ENCODE data around the gene SPDYE2. TPM values are rescaled to one million over a fixed set of nuclear protein-coding genes. Genes with fewer than 3 reads are reported as not detected.
"Not testable (repeated sequence)": the region's sequence is repeated elsewhere in the genome, so short reads cannot be mapped to it uniquely, and the experiment has no call there.

SPDYE2 gene
- total RNA-seq, 2 experiments from 2014 or later = 0.23 TPM; not detected in 1

DNA sequence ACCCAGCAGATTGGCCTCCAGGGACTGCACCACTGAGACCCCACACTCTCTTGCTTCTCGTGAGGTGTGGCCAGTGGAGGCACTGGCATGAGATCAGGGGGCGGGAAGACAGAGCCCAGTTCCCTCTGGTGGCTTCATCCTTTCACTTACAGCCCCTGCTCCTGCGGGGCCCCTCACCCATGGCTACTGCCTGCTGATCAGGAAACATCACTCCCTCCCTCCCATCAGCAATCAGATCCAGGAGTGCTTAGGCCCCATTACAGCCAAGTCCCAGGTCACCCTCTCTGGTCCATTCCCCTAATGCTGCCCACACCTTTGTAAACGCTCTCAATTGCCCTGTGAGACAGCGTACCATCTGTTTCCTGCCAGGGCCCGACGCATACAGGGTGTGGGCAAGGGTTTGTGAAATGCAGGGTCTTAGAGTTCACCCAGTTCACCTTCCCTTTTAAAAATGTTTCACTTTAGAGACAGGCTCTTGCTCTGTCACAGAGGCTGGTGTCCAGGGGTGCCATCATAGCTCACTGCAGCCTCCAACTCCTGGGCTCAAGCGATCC is 15.9 kb upstream of the SPDYE2 start:
- POLR2A ChIA-PET, CTCF ChIA-PET: not testable (repeated sequence)

DNA sequence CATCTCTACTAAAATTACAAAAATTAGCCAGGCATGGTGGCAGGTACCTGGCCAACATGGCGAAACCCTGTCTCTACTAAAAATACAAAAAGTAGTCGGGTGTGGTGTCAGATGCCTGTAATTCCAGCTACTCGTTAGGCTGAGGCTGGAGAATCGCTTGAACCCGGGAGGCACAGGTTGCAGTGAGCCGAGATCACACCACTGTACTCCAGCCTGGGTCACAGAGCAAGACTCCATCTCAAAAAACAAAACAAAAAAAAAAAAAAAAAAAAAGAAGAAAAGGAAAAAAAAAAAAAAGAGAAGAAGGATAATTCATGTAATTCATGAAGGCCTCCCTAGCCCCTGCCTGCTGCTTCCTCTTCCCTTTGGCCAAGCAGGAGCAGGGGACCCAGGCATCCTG is 10.4 kb upstream of the SPDYE2 start:
- POLR2A ChIA-PET, CTCF ChIA-PET: not testable (repeated sequence)

DNA sequence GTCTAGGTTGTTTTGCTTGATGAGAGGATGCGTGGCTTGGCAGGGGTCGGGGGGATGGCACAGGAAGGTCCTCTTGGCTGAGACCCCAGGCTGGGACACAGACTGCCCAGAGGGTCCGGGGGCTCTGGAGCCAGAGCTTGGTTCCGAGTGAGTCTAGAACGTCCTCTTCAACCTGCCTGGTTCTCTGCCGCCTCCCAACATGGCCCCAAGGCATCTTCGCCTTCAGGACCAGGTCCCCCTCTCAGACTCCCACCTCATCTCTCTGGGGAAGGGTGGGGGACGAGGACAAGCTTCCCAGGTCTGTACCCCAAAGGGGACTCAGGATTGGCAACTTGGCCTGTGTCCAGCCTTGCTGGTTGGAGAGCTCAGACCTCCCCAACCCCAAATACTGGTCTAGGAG is 8.9 kb upstream of the SPDYE2 start:
- POLR2A ChIA-PET, CTCF ChIA-PET: not testable (repeated sequence)

DNA sequence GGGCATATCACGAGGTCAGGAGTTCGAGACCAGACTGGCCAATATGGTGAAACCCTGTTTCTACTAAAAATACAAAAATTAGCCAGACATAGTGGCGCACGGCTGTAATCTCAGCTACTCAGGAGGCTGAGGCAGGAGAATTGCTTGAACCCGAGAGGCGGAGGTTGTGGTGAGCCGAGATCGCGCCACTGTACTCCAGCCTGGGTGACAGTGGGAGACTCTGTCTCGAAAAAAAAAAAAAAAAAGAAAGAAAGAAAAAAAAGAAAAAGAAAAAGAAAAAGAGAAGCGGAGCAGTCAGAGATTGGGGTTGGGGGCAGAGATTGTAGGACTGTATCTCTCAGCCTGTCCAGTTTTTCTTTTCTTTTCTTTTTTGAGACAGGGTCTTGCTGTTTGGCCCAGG is 8.3 kb upstream of the SPDYE2 start:
- POLR2A ChIA-PET, CTCF ChIA-PET: not testable (repeated sequence)

DNA sequence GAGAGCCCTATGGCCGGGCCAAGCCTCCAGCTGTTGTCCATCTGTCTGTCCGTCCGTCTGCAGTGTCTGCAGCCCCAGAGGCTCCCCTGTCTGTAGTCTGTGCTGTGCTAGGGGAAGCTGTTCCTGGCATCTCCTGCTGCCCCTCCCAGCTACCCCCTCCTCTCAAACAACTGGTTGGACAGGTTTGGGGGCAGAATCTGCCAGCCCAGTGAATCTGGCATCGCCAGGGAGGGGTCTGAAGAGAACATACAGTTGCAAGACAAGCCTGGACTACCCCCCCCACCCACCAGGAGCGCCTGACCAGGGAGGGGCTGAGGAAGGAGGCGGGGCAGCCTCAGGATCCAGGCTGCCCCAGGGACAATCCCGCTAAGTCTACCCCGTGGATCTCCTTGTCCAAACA is 7.4 kb upstream of the SPDYE2 start, which contains the start of gene UPK3BL2:
Gene UPK3BL2, minus strand, starts transcription at position 101 of the 400 bp plus-strand sequence. Its CDS starts 60 bp downstream, at position 41.
- POLR2A ChIA-PET, CTCF ChIA-PET: not testable (repeated sequence)

DNA sequence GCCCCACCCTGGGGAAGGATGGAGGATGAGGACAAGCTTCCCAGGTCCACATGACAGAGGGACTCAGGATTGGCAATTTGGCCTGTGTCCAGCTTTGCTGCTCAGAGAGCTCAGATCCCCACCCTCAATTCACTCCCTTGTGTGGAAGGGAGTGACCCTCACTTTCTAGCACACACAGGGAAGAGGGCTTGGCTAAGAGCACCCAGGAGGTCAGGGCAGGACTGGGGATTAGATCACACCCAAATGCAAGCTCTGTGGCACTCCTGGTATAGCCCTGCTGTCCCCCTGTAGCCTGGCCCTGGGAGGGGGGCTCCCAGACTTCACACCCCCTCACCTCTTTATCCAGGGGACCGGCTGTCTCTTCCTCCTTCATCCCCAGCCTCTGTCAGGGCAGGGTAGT is 6.7 kb upstream of the SPDYE2 start:
- POLR2A ChIA-PET, CTCF ChIA-PET: not testable (repeated sequence)

DNA sequence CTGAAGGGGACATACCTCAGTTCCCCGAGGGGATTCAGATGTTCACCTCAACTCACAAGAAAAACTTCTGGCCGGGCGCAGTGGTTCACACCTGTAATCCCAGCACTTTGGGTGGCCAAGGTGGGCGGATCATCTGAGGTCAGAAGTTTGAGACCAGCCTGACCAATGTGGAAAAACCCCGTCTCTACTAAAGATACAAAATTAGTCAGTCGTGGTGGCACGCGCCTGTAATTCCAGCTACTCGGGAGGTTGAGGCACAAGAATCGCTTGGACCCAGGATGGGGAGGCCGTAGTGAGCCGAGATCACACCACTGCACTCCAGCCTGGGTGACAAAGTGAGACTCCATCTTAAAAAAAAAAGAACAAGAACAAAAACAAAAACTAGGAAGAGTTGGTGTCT is 5.7 kb upstream of the SPDYE2 start:
- POLR2A ChIA-PET, CTCF ChIA-PET: not testable (repeated sequence)

DNA sequence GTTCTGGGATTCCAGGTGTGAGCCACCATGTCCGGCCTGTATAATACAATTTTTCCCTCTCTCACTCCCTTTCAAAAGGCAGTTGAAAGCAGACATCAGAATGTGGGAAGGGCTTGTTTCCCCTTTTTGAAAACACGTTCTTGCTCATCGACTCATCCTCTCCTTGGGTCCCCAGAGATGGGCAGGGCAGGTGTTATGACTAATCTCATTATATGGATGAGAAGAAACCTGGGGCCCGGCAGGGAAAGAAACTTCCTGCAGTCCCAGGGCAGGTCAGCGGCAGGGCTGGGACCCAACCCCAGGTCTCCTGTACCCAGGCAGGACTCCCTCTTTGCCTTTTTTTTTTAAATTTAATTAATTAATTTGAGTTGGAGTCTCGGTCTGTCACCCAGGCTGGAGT is 4.7 kb upstream of the SPDYE2 start:
- CTCF ChIA-PET, POLR2A ChIA-PET: not testable (repeated sequence)

DNA sequence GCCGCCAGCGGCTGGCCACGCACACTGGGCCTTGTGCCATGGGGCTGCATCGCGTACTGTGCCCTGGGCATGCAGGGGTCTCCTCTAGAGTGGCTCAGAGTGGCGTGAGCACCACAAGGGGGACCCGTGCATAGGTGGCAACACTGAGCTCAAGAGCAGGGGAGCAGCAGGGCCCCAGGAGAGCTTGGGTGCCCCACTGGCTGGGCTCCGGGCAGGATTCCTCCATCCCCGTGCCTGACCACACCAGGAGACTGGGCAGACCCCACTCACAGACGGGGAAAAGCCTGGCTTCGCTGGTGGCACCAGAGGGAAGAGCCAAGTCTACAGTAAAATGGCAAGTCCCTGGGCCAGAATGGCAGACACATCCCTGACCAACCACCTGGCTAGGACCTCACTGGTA is 17.6 kb downstream of the SPDYE2 start:
- CTCF ChIA-PET, POLR2A ChIA-PET: not testable (repeated sequence)

DNA sequence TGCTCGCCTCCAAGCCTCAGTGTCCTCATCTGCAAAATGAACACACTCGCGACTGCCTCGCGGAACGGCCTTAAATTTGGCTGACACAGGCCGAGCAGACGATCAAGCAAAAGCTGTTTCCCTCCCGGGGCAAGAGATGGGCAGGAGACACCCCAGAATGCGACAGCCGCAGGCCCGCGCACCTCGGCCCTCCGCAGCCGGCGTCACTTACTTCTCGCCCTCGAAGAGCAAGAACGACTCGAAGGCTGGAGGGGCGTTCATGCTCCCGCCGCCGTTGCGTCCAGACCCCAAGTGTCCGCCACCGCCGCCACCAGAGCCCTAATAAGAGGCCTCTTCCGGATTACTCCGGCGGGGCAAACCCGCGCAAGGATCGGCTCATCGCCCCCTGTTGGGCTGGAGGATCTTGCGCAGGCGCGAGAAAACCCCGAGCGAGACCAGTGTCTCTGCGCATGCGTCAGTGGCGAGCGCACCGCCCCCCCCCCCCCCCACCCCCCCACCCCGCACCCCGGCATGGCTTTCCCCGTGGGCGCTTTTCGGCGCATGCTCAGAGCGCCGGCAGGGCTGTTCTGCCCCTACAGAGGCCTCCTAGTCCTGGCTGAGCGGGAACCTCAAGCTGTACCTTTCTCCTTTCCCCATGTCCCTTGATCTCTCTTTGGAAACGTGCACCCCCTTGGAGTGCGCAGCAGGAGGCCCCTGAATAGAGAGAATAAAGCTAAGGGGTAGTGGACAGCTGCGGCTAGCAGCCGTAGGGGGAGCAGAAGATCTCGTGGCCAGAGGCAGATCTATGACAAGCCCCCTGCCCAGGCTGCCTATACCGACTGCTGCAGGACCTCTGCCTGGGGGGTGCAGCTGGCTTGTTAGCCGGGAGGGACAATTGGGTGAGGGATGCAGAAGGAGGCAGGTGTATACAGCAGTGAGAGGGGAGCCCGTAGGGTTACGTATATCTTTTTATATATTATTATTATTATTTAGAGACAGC is 21.5 kb downstream of the SPDYE2 start, which contains the start of gene POLR2J3:
Gene POLR2J3, minus strand, starts transcription at position 323 of the 979 bp plus-strand sequence. Its CDS starts 62 bp downstream, at position 261.
- POLR2A ChIA-PET, CTCF ChIA-PET: not testable (repeated sequence)

DNA sequence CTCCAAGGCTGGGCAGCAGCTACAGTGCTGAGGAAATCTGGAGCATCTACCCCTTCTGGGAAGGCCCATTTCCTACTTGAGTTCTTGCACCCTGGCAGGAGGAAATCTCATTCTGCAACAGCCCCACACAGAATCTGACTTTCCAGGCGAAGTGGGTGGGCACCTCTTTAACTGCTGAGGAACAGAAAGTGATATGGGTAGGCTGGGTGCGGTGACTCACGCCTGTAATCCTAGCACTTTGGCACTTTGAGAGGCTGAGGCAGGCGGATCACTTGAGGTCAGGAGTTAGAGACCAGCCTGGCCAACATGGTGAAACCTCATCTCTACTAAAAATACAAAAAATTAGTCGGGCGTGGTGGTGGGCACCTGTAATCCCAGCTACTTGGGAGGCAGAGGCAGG is 23.6 kb downstream of the SPDYE2 start:
- CTCF ChIA-PET, POLR2A ChIA-PET: not testable (repeated sequence)

DNA sequence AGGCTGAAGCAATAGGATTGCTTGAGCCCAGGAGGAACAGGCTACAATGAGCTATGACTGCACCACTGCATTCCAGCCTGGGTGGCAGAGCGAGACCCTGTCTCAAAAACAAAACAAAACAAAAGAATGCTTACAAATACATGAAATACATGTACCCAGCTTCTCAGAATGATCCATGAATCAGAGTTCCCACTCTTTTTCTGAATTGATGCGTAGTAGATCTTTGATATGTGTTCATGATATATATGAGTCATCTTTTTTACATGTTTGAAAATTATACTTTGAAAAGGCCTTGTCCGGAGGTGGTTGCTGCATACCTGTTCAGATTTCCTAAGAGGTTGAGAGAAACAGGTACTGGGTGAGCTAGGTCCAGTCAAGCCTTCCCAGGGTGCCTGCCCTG is 25.3 kb downstream of the SPDYE2 start:
- POLR2A ChIA-PET, CTCF ChIA-PET: not testable (repeated sequence)

DNA sequence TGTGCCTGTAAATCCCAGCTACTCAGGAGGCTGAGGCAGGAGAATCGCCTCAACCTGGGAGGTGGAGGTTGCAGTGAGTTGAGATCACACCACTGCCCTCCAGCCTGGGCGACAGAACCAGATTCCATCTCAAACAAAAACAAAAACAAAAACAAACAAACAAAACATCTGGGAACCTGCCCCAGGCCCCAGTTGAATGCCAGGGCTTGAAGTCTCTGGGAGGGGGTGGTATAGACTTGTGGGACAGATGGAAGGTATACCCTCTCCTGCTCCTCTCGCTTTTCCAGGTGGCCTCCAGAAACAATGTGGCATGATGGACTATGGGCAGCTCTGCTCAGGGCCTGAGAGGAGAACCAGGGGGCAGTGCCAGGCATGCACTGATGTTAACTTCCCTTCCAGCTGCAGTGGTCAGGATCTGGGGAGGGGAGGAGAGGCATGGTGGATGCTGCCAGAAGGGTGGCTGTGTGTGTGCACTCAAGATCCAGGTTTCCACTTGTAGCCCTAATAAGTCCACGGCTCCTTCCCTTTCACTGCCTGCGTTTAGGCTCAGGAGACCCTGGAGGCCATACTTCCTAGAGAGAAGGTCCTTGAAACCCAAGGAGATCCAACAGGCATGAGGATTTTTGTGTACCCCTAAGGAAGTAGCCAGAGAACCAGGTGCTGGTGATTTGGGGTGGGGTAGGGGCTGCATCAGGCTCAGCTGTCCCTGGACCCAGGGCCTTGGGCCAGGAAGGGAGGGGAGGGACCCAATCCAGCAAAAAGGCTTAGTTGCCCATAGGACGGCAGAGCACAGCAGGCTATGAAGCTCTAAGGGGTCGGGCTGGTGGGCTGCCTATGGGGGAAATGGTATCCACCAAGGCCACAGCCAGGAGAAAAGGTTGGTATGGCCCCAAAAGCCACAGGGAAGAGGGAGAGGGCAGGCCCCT is 26.6 kb downstream of the SPDYE2 start:
- CTCF ChIA-PET, POLR2A ChIA-PET: not testable (repeated sequence)

DNA sequence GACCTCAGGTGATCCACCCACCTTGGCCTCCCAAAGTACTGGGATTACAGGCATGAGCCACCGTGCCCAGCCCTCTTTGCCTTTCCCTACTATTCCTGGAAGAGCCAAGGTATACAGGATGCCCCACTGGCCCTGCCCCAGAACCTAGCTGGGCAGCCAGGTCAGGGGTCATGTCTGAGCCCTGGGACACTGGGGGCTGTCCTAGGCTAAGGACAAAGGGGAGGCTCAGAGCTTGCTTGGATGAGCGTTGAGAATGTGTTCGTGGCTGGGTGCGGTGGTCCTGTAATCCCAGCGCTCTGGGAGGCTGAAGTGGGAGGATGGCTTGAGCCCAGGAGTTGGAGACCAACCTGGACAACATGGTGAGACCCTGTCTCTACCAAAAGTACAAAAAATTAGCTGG is 27.5 kb downstream of the SPDYE2 start:
- CTCF ChIA-PET, POLR2A ChIA-PET: not testable (repeated sequence)

DNA sequence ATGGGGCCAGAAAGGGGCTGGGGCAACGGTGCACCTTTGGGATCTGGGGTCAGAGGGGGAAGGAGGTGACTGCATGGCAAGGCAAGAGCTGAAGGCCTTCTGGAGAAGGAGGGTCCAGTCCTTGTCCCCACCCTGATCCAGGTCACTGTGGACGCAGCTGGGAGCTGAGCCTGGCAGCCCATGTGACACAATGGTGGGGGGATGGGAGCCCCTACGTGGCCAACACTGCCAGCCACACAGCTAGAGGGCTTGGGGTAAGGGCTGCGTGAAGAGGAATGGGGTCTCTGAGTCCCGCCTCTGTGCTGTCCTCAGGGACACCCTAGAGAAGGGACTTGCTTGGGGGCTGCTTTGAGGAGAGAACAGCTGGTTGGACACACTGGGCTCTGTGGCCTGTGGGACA is 30.7 kb downstream of the SPDYE2 start:
- POLR2A ChIA-PET, CTCF ChIA-PET: not testable (repeated sequence)

DNA sequence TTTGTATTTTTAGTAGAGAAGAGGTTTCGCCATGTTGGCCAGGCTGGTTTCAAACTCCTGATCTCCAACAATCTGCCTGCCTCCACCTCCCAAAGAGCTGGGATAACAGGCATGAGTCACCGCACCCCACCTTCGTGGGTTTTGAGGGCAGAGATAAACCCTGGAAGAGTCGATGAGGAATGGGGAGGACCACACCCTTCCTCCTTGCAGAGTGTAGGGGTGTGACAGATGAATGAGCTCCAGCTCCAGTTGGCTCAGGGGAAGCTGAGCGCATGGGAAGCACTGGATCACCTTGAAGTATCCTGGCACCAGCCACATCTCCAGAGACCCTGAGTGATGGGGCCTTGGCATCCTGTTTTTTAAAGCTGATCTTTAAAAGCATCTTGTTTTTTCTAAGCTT is 32.5 kb downstream of the SPDYE2 start:
- POLR2A ChIA-PET = not testable (repeated sequence)

DNA sequence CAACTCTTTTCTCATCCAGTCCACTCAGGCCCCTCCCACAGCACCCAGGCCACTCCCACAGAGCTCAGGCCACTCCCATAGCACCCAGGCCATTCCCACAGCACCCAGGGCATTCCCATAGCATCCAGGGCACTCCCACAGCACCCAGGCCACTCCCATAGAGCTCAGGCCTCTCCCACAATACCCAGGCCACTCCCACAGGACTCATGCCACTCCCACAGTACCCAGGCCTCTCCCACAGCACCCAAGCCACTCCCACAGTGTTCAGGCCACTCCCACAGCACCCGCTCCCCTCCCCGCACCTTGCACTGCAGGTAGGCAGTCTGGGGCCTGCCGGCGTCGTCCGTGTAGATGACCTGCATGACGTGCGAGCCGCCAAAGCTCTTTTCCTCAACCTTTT is 38.8 kb downstream of the SPDYE2 start:
- POLR2A ChIA-PET, CTCF ChIA-PET: not testable (repeated sequence)

More for the DNA sequence above, 32.5 kb downstream of the SPDYE2 start:
- CTCF ChIA-PET = not testable (repeated sequence)

DNA sequence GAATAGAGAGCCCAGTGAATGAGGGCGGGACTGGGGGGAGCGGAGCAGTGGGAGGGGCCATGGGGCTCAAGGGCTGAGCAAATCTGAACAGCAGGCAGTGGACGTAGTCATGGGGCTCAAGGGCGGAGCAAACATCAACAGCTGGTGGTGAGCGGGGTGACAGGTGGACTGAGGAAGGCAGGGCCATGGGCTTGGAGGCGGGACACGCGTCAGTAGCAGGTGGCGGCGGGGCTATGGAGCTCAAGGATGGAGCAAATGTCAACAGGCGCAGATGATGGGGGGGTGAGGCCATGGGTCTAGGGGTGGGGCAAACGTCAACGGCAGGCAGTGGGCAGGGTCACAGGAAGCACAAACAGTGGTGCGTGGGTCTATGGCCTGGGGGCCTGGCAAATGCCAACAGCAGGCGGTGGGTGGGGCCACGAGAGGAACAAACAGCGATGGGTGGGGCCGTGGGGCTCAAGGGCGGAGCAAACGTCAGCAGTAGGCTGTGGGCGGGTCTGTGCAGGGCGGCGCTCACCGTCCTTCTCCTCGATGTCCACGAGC is 41.5 kb downstream of the SPDYE2 start:
- CTCF ChIA-PET, POLR2A ChIA-PET: not testable (repeated sequence)

DNA sequence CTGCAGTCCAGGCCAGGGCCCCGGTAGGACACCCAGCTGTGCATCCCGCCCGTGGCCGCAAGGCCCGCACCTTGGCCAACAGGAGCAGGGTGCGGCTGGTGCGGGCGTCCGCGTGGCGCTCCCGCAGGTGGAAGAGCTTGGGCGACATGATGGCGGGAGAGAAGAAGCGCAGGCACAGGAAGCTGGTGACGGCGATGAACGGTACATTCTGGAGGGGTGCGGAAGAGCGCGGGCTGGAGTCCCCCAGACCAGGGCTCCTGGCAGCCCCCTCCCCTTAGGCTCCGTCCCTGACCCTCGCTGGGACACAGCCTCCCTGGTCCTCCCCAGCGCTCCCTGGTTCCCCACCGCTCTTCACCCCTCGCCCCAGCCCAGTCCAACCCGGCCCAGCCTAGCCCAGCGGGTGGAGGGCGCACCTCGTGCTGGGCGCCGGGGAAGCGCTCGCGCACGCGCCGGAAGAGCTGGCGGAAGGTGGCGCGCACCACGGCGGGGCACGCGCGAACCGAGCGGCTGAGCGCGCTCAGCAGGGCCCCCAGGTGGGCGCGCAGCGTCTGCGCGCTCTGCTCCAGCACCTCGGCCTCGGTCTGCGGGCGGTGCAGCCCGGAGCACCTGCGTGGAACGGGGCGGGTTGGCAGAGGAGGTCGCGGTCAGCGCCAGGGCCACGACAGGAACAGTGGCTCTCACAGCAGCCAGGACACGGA is 42.8 kb downstream of the SPDYE2 start:
- POLR2A ChIA-PET, CTCF ChIA-PET: not testable (repeated sequence)

DNA sequence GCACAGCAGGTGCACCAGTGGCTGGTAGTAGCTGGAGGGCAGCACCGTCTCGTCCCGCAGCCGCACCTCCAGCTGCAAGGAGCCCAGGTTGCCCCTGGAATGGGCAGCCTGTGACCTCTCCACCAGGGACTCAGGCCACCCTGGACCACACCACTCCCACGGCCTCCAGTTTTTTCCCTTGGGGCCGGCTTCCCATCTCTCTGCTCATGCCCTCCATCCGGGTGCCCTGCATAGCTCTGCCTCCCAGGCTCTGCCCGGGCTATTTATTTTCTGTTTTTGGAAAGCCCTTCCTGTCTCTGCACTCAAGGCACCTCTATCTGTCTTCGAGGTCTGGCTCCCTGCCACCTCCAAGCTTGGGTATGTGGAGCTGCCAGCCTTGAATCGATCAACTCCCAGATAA is 45.0 kb downstream of the SPDYE2 start:
- CTCF ChIA-PET, POLR2A ChIA-PET: not testable (repeated sequence)
